Chondrocyte (in vitro differentiated cells): Measurements from ENCODE around the gene TMEM79. TPM values are rescaled to one million over a fixed set of nuclear protein-coding genes. Genes with fewer than 3 reads are reported as not detected.

ENCODE experiments used
- DNase-seq: peaks from one replicate; pipeline ENCODE4 v3.0.0; 2021; ENCODE audit warnings: mixed read lengths, low spot score
- H3K27ac Mint-ChIP-seq: one replicate; pipeline ENCODE4 v1.8.0; 2021; ENCODE audit warnings: mild to moderate bottlenecking, moderate library complexity, mixed read lengths; ENCODE audit not compliant: unreplicated experiment
- H3K27me3 Mint-ChIP-seq: 2 replicates; pipeline ENCODE4 v1.8.0; 2021; ENCODE audit warnings: low read depth, mixed read lengths
- H3K36me3 Mint-ChIP-seq: 2 replicates; pipeline ENCODE4 v1.8.0; 2021; ENCODE audit warnings: low read depth, mixed read lengths
- H3K4me1 Mint-ChIP-seq: 2 replicates; pipeline ENCODE4 v1.8.0; 2021; ENCODE audit warnings: low read depth, mild to moderate bottlenecking, mixed read lengths
- H3K4me3 Mint-ChIP-seq: one replicate; pipeline ENCODE4 v1.8.0; 2021; ENCODE audit warnings: mild to moderate bottlenecking, moderate library complexity, mixed read lengths; ENCODE audit not compliant: unreplicated experiment
- H3K9me3 Mint-ChIP-seq: 2 replicates; pipeline ENCODE4 v1.8.0; 2021; ENCODE audit warnings: low read depth, mixed read lengths
- CTCF ChIP-seq: fragments of 200-600 bp; sonication (generic); IDR thresholded peaks from 2 replicates; pipeline ENCODE4 v1.5.0; 2021; ENCODE audit warnings: antibody characterized with exemption, mild to moderate bottlenecking, moderate library complexity
- total RNA-seq: library from RNA; stranded (reverse); gene quantifications from 3 replicates; pipeline ENCODE4 v1.2.1, GENCODE V29; 2021

The TMEM79 gene
- total RNA-seq, 1 donor from 2014 or later: 1.7 TPM

GRCh38 chr1:156289857-156290256 is 5.7 kb downstream of the TMEM79 start:
- Mint-ChIP-seq H3K4me3 (no peak overlapping the region), H3K4me1 (peaks cover 36% of the 10 kb centered on the region), H3K27ac (no peak overlapping the region), H3K36me3 (peaks cover 4% of the 10 kb centered on the region), H3K27me3 (no peaks in the 10 kb centered on the region), H3K9me3 (no peaks in the 10 kb centered on the region)
- TF ChIP-seq CTCF: no peak
- DNase-seq: no peak

- peaks cover 4% of the 10 kb centered on the region for H3K36me3 Mint-ChIP-seq
- peak; percentile 97 for DNase-seq
- no peak for TF ChIP-seq CTCF
- H3K27me3 Mint-ChIP-seq: no peaks in the 10 kb centered on the region
- H3K4me1 Mint-ChIP-seq: peaks cover 48% of the 10 kb centered on the region
- peak overlapping the region; percentile 98 for H3K27ac Mint-ChIP-seq
- H3K9me3 Mint-ChIP-seq: no peaks in the 10 kb centered on the region
- H3K4me3 Mint-ChIP-seq: peak overlapping the region; percentile 97
Measured at GRCh38 chr1:156291226-156292061, 7.3 kb downstream of the TMEM79 start.

GRCh38 chr1:156293098-156293434 is 8.9 kb downstream of the TMEM79 start:
- Mint-ChIP-seq H3K9me3 (no peaks in the 10 kb centered on the region), H3K27me3 (no peaks in the 10 kb centered on the region), H3K4me1 (peaks cover 48% of the 10 kb centered on the region), H3K36me3 (peaks cover 4% of the 10 kb centered on the region), H3K4me3 (no peak overlapping the region), H3K27ac (peak overlapping the region; percentile 74)
- DNase-seq: no peak
- no peak for TF ChIP-seq CTCF

- DNase-seq: no peak
- no peak overlapping the region for H3K4me3 Mint-ChIP-seq
- H3K36me3 Mint-ChIP-seq: peaks cover 4% of the 10 kb centered on the region
- no peak overlapping the region for H3K27ac Mint-ChIP-seq
- H3K4me1 Mint-ChIP-seq: peaks cover 48% of the 10 kb centered on the region
- H3K27me3 Mint-ChIP-seq: no peaks in the 10 kb centered on the region
- no peak for TF ChIP-seq CTCF
- no peaks in the 10 kb centered on the region for H3K9me3 Mint-ChIP-seq
Measured at GRCh38 chr1:156293895-156294294, 9.8 kb downstream of the TMEM79 start.

- H3K4me3 Mint-ChIP-seq: peak within 1 kb of the TSS; percentile 87
- peak within 1 kb of the TSS; percentile 87 for H3K27ac Mint-ChIP-seq
- DNase-seq: no peak
- peaks cover 41% of the 10 kb centered on the region for H3K4me1 Mint-ChIP-seq
- TF ChIP-seq CTCF: no peak
- no peaks in the 10 kb centered on the region for H3K27me3 Mint-ChIP-seq
- H3K9me3 Mint-ChIP-seq: no peaks in the 10 kb centered on the region
- peaks cover 2% of the 10 kb centered on the region for H3K36me3 Mint-ChIP-seq
Measured at GRCh38 chr1:156295391-156295947, 11.3 kb downstream of the TMEM79 start, which contains the start of gene GLMP. Gene GLMP, minus strand, starts transcription at chr1:156295679. Its CDS starts 34 bp downstream, at chr1:156295645.
